MM.1S (cell line): Measurements from ENCODE around the gene SLC25A25.

Experiments used
- CTCF ChIP-seq: fragments of 300-600 bp; sonication (generic); IDR thresholded peaks from 2 replicates; pipeline ENCODE4 v1.5.1; 2016; ENCODE audit warnings: antibody characterized with exemption, low read length, mixed read lengths
- EZH2 ChIP-seq: fragments of 300-600 bp; sonication (generic); optimal IDR thresholded peaks from 2 replicates; pipeline ENCODE3; 2017; ENCODE audit warnings: low read depth, mild to moderate bottlenecking, antibody characterized with exemption, low read length, mixed read lengths
- EZH2phosphoT487 ChIP-seq: fragments of 300-600 bp; sonication (generic); IDR thresholded peaks from 2 replicates; pipeline ENCODE4 v1.6.1; 2018; ENCODE audit warnings: antibody characterized with exemption, low read length

GRCh38 chr9:128120741-128121465, 52.9 kb downstream of the SLC25A25 start:
- no peak for TF ChIP-seq CTCF
- no peak for TF ChIP-seq EZH2
- TF ChIP-seq EZH2phosphoT487, result no peak
